DMS 273 (cell line): Measurements from ENCODE around the gene GAPVD1.

Experiments
- DNase-seq: peaks from one replicate; lab custom pipeline; 2025; ENCODE audit not compliant: unreplicated experiment; lab: John Stamatoyannopoulos, UW

GAPVD1 gene

GRCh38 chr9:125400725-125401716, 139.4 kb downstream of the GAPVD1 start:
- DNase-seq = peak; percentile 75

DNA sequence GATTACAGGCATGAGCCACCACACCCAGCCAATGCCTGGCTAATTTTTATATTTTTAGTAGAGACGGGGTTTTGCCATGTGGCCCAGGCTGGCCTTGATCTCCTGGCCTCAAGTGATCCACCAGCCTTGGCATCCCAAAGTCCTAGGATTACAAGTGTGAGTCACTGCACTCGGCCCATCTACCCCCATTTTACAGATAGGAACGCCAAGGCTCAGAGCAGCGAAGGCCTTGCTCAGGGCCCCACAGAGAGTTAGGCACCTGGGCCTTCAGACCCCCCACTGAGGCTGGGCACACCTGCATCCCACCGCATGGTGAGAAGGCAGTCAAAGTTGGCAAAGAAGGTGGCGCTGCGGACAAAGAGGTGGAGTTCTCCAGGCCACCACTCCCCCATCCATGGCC, 143.1 kb downstream of the GAPVD1 start:
- no peak for DNase-seq

GRCh38 chr9:125405938-125406809, 144.5 kb downstream of the GAPVD1 start:
- DNase-seq = no peak

- DNase-seq = no peak
Observed at GRCh38 chr9:125406810-125407087, 145.1 kb downstream of the GAPVD1 start.

- no peak for DNase-seq
Observed at GRCh38 chr9:125407432-125407973, 145.9 kb downstream of the GAPVD1 start.

DNA sequence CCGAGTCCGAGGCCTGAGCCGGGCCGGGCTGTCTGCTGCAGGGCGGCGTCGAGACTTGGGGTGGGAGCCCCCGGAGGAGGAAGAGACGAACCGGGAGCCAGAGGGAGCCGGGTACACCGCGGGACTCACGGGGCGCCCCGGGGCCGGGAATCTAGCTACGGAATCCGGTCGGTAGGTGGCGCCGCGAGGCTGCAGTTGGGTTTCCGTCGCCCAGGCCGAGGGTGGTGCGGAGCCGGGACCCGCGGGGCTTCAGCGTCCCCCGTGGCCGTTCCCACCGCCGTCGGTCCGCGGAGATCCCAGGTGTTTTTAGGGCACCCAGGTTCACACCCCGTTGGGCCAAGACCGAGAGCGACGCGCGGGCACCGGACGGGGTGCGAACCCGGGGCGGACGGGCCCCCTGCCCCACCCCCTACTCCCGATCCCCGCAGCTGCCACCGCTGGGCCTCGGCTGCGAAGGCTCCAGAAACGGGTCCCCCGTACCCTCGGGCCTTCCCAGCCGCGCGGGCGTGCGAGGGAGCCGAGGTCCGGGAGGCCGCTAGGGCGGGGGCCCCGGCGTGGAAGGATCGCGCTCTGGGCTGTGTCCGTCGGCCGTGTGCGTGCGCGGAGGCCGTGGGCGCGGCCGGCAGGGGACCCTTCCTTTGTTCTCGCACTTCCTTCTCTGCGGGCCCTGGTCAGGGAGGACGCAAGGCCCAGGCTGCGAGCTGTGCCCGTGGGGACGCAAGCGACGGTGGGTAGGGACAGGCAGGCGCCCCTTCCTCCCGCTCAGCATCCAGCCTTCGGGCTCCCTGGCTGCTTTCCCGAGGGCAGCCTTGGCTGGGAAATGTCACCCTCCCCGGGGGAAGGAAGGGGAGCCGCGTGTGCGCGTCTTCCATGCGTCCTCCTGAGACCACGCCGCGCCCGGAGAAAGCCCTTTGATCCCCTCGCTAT, 146.6 kb downstream of the GAPVD1 start:
- peak; percentile 89 for DNase-seq

DNA sequence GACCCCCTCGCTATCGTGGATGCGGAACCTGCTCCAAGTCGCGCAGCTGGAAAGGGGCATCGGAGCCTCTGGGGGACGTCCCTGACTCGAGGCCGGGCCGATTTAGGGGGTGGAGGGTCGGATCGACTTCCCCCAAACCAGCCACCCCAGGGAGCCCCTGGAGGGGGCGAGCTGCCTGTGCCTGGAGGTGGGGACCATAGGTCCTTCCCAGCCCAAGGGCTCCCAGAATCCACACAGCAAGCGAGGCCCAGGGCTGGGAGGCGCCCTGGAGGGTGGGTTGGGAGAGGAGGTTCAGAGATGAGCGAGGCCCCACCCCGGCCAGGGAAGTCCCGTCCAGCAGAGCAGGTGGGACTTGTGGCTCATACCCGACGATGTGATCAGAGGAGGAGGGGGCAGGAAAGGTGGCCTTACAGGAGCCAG, 147.6 kb downstream of the GAPVD1 start:
- peak; percentile 42 for DNase-seq

- peak; percentile 65 for DNase-seq
Observed at GRCh38 chr9:125409637-125410521, 148.3 kb downstream of the GAPVD1 start.

GRCh38 chr9:125410522-125410894, 148.9 kb downstream of the GAPVD1 start:
- DNase-seq = no peak

DNA sequence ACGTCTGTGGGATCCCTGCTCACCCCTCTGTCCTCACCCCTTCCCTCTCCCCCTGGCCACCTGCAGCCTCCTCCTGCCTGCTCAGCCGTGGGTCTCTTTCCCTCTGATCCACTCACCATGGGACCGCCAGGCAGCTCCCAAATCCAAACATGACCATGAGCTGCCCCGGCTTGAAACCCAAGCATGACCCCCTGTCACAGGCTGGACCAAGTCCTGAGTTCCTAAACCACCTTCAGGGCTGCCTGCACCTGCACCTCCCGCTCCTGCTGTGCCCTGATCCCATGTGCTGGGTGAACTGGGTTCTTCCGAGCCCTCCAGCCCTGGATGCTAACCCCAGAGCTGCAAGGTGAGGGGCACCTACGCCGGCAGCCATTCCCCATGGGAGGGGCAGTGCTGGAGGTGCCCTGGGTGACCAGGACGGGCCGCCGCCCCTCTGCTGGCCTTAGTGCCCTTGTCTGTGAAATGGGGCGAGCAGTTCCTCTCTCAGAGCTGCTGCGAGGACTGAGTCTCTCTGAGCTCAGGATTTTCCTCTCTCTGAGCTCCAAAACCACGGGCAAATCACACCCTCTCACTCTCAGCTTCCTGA, 149.6 kb downstream of the GAPVD1 start:
- no peak for DNase-seq

DNA sequence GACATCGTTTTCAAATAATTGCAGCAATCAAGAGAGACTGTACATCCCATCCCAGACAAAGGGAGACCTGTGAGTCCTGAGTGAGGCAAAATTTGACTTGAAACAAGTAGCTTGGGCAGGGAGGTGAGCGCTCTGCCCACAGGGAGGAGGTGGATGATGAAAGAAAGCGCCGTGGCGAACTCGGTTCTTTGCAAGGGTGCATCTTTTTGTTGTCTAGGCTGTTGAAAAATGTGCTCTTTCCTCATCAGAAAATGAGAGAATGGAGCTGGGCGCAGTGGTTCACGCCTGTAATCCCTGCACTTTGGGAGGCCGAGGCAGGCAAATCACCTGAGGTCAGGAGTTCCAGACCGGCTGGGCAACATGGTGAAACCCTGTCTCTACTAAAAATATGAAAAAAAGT, 150.5 kb downstream of the GAPVD1 start:
- no peak for DNase-seq

DNA sequence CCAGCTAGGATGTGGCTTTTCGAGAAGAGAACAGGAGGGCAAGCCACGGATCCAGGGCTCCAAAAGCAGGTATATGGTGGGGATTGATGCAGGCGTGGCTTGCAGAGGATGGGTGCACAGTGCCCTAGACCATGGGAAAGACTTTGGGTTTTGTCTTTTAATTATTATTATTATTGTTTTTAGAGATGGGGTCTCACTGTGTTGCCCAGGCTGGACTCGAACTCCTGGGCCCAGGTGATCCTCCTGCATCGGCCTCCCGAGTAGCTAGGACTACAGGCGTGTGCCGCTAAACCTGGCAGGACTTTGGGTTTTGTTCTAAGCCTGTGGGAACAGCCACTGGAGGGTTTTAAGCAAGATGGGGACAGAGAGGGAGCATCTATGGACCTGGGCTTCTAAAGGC, 152.0 kb downstream of the GAPVD1 start:
- DNase-seq = no peak

DNA sequence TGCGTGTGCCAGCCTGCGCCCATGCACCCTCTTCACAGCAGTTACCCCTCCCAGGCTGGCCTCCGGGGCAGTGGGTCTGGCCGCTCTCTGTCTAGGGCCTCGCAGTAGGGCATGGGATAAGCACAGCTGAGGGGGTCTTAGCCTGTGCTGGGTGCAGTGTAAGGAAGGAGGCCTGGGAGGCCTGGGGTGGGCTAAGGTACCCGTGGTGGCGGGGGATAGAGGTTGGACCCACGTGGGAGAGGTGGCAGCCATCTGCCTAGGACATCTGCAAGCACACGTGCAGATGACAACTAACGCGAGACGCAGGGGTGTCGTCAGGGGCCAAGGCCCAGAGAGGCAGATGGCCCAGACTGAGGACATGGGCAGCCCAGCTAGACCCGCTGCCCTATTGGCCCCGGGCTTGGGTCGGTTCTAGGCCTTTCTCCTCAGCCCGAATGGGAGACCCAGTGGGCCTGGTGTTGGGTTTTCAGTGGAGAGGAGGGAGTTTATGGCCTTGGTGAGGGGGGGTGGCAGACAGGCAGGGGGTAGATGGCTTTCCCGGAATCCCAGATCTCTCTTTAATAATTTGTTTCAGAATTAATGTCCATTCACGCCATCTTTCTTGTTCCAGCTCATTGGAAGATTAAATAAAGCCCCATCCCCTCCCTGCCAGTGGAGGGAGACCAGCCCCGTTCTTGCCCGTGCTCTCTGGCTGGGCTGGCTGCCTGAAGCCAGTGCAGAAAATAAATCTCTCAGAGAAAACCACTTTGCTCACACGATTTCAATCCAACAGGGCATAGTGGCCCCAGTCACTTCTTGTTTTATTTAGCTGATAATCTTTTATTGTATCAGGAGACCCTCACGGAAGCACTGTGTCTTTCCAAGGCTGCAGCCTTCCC, 154.2 kb downstream of the GAPVD1 start:
- no peak for DNase-seq

DNA sequence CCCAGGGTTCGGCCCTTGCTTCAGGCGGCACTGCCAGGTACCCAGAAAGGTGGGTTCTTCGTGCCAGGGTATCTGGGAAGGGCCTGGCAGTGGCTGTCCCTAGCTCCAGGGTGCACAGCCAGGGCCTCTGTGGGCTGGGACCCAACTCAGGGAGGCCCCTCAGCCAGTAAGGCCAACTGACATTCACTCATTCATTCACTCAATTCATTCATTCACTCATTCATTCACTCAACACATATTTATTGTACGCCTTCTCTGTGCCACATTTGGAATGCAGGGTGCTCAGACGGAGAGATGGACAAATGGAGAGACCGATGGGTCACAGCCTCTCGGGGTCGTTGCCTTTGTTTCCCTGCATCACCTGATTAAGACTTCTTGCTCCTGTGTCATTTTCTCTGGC, 154.9 kb downstream of the GAPVD1 start:
- no peak for DNase-seq
